LNCAP (cell line): ENCODE data around the gene KCNH4.

Source experiments
- CTCF ChIP-seq: fragments of 450-650 bp; IDR thresholded peaks from 2 replicates; pipeline ENCODE4 v1.5.1; 2017; ENCODE audit warnings: mild to moderate bottlenecking

KCNH4 gene

GRCh38 chr17:42163696-42164407, 17.1 kb downstream of the KCNH4 start:
- TF ChIP-seq CTCF, result no peak

- peak; percentile 54; the same call in 1 of the 2 replicates for TF ChIP-seq CTCF
These were observed 17.8 kb downstream of the KCNH4 start for GRCh38 chr17:42163113-42163512.

- no peak for TF ChIP-seq CTCF
These were observed 20.4 kb downstream of the KCNH4 start for GRCh38 chr17:42160531-42160910.

- no peak for TF ChIP-seq CTCF
These were observed 21.0 kb downstream of the KCNH4 start for GRCh38 chr17:42159796-42160530.

- TF ChIP-seq CTCF, result no peak
These were observed 25.3 kb downstream of the KCNH4 start for GRCh38 chr17:42155614-42156045.

- TF ChIP-seq CTCF, result no peak
These were observed 26.8 kb downstream of the KCNH4 start for GRCh38 chr17:42153919-42154742.

GRCh38 chr17:42146911-42147607, 33.9 kb downstream of the KCNH4 start:
- TF ChIP-seq CTCF, result no peak
